Mucosa of rectum (tissue), 2 donors: ENCODE results near the gene EEPD1.

Experiments used
- H3K27ac ChIP-seq, 2 donors: one replicate each; pipeline ENCODE4 v1.7.0; 2013; ENCODE audit warnings: inconsistent platforms in 2 of 2, low read depth in 2 of 2, low read length in 2 of 2
- H3K27me3 ChIP-seq, 2 donors: one replicate each; pipeline ENCODE4 v1.7.0; 2013; ENCODE audit warnings: low read length in 2 of 2; ENCODE audit not compliant: control insufficient read depth in 2 of 2, insufficient read depth in 2 of 2
- H3K36me3 ChIP-seq, 2 donors: one replicate each; pipeline ENCODE4 v1.7.0; 2013; ENCODE audit warnings: low read length in 2 of 2; ENCODE audit not compliant: control insufficient read depth in 2 of 2, insufficient read depth in 2 of 2
- H3K4me1 ChIP-seq, 2 donors: one replicate each; pipeline ENCODE4 v1.7.0; 2013; ENCODE audit warnings: low read length in 2 of 2, mild to moderate bottlenecking in 1 of 2; ENCODE audit not compliant: control insufficient read depth in 2 of 2, insufficient read depth in 2 of 2
- H3K4me3 ChIP-seq, 2 donors: one replicate each; pipeline ENCODE4 v1.7.0; 2013; ENCODE audit warnings: low read length in 2 of 2
- H3K9ac ChIP-seq, 2 donors: one replicate each; pipeline ENCODE4 v1.7.0; 2013; ENCODE audit warnings: low read length in 2 of 2, low read depth in 1 of 2, mild to moderate bottlenecking in 1 of 2
- H3K9me3 ChIP-seq, 2 donors: one replicate each; pipeline ENCODE4 v1.7.0; 2013; ENCODE audit warnings: low read length in 2 of 2; ENCODE audit not compliant: control insufficient read depth in 2 of 2
- donor health status: healthy.
- donor health status: Normal muscosa, but diverticular disease.

Gene EEPD1

GRCh38 chr7:36285276-36285675, 132.2 kb downstream of the EEPD1 start:
- Histone ChIP-seq H3K9ac (no peak overlapping the region), H3K27ac (no peak overlapping the region), H3K9me3 (no peaks in the 10 kb centered on the region), H3K27me3 (no peaks in the 10 kb centered on the region), H3K4me3 (no peak overlapping the region), H3K4me1 (peaks cover 27 to 40% of the 10 kb centered on the region in 2 donors), H3K36me3 (peaks cover 2% of the 10 kb centered on the region in 2 donors)

GRCh38 chr7:36286226-36286625, 133.2 kb downstream of the EEPD1 start:
- H3K9ac ChIP-seq = no peak overlapping the region
- H3K27ac ChIP-seq = peak overlapping the region in 1 of 2 donors; percentile 77
- peaks cover 29 to 38% of the 10 kb centered on the region in 2 donors for H3K4me1 ChIP-seq
- H3K27me3 ChIP-seq = no peaks in the 10 kb centered on the region
- no peaks in the 10 kb centered on the region for H3K9me3 ChIP-seq
- H3K36me3 ChIP-seq = peaks cover 2% of the 10 kb centered on the region in 2 donors
- no peak overlapping the region for H3K4me3 ChIP-seq

GRCh38 chr7:36286688-36287087, 133.6 kb downstream of the EEPD1 start:
- peaks cover 2% of the 10 kb centered on the region in 2 donors for H3K36me3 ChIP-seq
- H3K27me3 ChIP-seq = no peaks in the 10 kb centered on the region
- H3K9ac ChIP-seq = no peak overlapping the region

GRCh38 chr7:36287371-36288241, 134.6 kb downstream of the EEPD1 start:
- peak overlapping the region; percentile 49 to 72 for H3K4me3 ChIP-seq
- peaks cover 32 to 44% of the 10 kb centered on the region in 2 donors for H3K4me1 ChIP-seq
- H3K27ac ChIP-seq = peak overlapping the region; percentile 69 to 77
- H3K27me3 ChIP-seq = no peaks in the 10 kb centered on the region
- peak overlapping the region; percentile 26 to 60 for H3K9ac ChIP-seq
- H3K36me3 ChIP-seq = peaks cover 2% of the 10 kb centered on the region in 2 donors
- H3K9me3 ChIP-seq = no peaks in the 10 kb centered on the region

More at GRCh38 chr7:36286688-36287087, 133.6 kb downstream of the EEPD1 start:
- Histone ChIP-seq H3K9me3 (no peaks in the 10 kb centered on the region), H3K4me1 (peaks cover 27 to 38% of the 10 kb centered on the region in 2 donors), H3K27ac (peak overlapping the region in 1 of 2 donors; percentile 77), H3K4me3 (no peak overlapping the region)

GRCh38 chr7:36288501-36288900, 135.4 kb downstream of the EEPD1 start:
- Histone ChIP-seq H3K4me3 (peak overlapping the region in 1 of 2 donors; percentile 49), H3K9me3 (no peaks in the 10 kb centered on the region), H3K9ac (no peak overlapping the region), H3K4me1 (peaks cover 31 to 45% of the 10 kb centered on the region in 2 donors), H3K27ac (no peak overlapping the region), H3K27me3 (no peaks in the 10 kb centered on the region), H3K36me3 (peaks cover 2% of the 10 kb centered on the region in 2 donors)

- Histone ChIP-seq H3K36me3 (peaks cover 2% of the 10 kb centered on the region in 2 donors), H3K27ac (peak overlapping the region; percentile 64 to 70), H3K27me3 (no peaks in the 10 kb centered on the region), H3K4me3 (peak overlapping the region in 1 of 2 donors; percentile 9), H3K4me1 (peaks cover 31 to 45% of the 10 kb centered on the region in 2 donors), H3K9ac (peak overlapping the region in 1 of 2 donors; percentile 32), H3K9me3 (no peaks in the 10 kb centered on the region)
These were observed 137.0 kb downstream of the EEPD1 start for GRCh38 chr7:36289833-36290661.

GRCh38 chr7:36291387-36292316, 138.6 kb downstream of the EEPD1 start:
- H3K9me3 ChIP-seq = no peaks in the 10 kb centered on the region
- H3K4me3 ChIP-seq = peak overlapping the region; percentile 45 to 67
- H3K27me3 ChIP-seq = no peaks in the 10 kb centered on the region
- H3K4me1 ChIP-seq = peaks cover 26 to 40% of the 10 kb centered on the region in 2 donors
- peaks cover 2% of the 10 kb centered on the region in 2 donors for H3K36me3 ChIP-seq
- H3K9ac ChIP-seq = peak overlapping the region; percentile 71 to 72
- peak overlapping the region; percentile 81 to 90 for H3K27ac ChIP-seq

- H3K4me3 ChIP-seq = no peak overlapping the region
- H3K27ac ChIP-seq = no peak overlapping the region
- peaks cover 6 to 12% of the 10 kb centered on the region in 2 donors for H3K36me3 ChIP-seq
- no peaks in the 10 kb centered on the region for H3K9me3 ChIP-seq
- no peak overlapping the region for H3K9ac ChIP-seq
- H3K4me1 ChIP-seq = peaks cover 17 to 20% of the 10 kb centered on the region in 2 donors
- no peaks in the 10 kb centered on the region for H3K27me3 ChIP-seq
These were observed 142.0 kb downstream of the EEPD1 start for GRCh38 chr7:36295090-36295489.

- Histone ChIP-seq H3K9ac (no peak overlapping the region), H3K27ac (no peak overlapping the region), H3K27me3 (no peaks in the 10 kb centered on the region), H3K36me3 (peaks cover 6 to 12% of the 10 kb centered on the region in 2 donors), H3K4me3 (no peak overlapping the region), H3K9me3 (no peaks in the 10 kb centered on the region), H3K4me1 (peaks cover 7 to 13% of the 10 kb centered on the region in 2 donors)
These were observed 143.2 kb downstream of the EEPD1 start for GRCh38 chr7:36296284-36296683.
